ENCODE results near the gene POLE.

GRCh38 chr12:132698341-132698740 lies 11.2 kb upstream of the POLE start:
- TF ChIP-seq, protein P1, sequence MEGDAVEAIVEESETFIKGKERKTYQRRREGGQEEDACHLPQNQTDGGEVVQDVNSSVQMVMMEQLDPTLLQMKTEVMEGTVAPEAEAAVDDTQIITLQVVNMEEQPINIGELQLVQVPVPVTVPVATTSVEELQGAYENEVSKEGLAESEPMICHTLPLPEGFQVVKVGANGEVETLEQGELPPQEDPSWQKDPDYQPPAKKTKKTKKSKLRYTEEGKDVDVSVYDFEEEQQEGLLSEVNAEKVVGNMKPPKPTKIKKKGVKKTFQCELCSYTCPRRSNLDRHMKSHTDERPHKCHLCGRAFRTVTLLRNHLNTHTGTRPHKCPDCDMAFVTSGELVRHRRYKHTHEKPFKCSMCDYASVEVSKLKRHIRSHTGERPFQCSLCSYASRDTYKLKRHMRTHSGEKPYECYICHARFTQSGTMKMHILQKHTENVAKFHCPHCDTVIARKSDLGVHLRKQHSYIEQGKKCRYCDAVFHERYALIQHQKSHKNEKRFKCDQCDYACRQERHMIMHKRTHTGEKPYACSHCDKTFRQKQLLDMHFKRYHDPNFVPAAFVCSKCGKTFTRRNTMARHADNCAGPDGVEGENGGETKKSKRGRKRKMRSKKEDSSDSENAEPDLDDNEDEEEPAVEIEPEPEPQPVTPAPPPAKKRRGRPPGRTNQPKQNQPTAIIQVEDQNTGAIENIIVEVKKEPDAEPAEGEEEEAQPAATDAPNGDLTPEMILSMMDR (IDR thresholded peaks at IDR 0.05): no peak
- no peak for TF ChIP-seq ZFX (IDR thresholded peaks at IDR 0.05; ENCODE audit: borderline replicate concordance)

All from 22Rv1 (cell line).